CD1c-positive myeloid dendritic cell (primary cell): Measurements from ENCODE around the gene LONP1.
A peak's percentile ranks its signal among the peaks of the same experiment; 100 is the strongest.
"Not testable (repeated sequence)": the region's sequence is repeated elsewhere in the genome, so short reads cannot be mapped to it uniquely, and the experiment has no call there.

Source experiments
- DNase-seq: peaks from one replicate; pipeline ENCODE4 v3.0.0-alpha.2; 2016; ENCODE audit errors: extremely low spot score

Gene LONP1

GRCh38 chr19:5719961-5720790 is at the start of gene LONP1, which contains the start of gene CATSPERD:
TSS of gene LONP1 (minus strand) at chr19:5720146. CDS start at chr19:5720132, 14 bp downstream.
TSS of gene CATSPERD (plus strand) at chr19:5720637. CDS start at chr19:5720738, 101 bp downstream.
- peak; percentile 100 for DNase-seq

GRCh38 chr19:5767949-5768348 is 48.0 kb upstream of the LONP1 start:
- DNase-seq, result no peak

GRCh38 chr19:5765220-5765619 is 45.3 kb upstream of the LONP1 start:
- DNase-seq, result no peak

- DNase-seq, result no peak
These were observed 42.8 kb upstream of the LONP1 start for GRCh38 chr19:5762608-5763217.

- no peak for DNase-seq
These were observed 33.8 kb upstream of the LONP1 start for GRCh38 chr19:5753743-5754142.

GRCh38 chr19:5751709-5752108 is 31.8 kb upstream of the LONP1 start:
- no peak for DNase-seq

GRCh38 chr19:5749505-5749904 is 29.6 kb upstream of the LONP1 start:
- no peak for DNase-seq

- DNase-seq, result not testable (repeated sequence)
These were observed 29.0 kb upstream of the LONP1 start for GRCh38 chr19:5748920-5749319.

- DNase-seq, result not testable (repeated sequence)
These were observed 25.1 kb upstream of the LONP1 start for GRCh38 chr19:5744999-5745398.

GRCh38 chr19:5743630-5744029 is 23.7 kb upstream of the LONP1 start:
- no peak for DNase-seq

GRCh38 chr19:5742051-5742450 is 22.1 kb upstream of the LONP1 start:
- DNase-seq, result no peak

GRCh38 chr19:5738423-5738822 is 18.5 kb upstream of the LONP1 start:
- peak; percentile 6 for DNase-seq

- not testable (repeated sequence) for DNase-seq
These were observed 13.2 kb upstream of the LONP1 start for GRCh38 chr19:5733172-5733571.

- DNase-seq, result no peak
These were observed 7.6 kb upstream of the LONP1 start for GRCh38 chr19:5727453-5728050.

GRCh38 chr19:5719274-5719960 is 529 bp downstream of the LONP1 start:
- DNase-seq, result peak; percentile 23

- DNase-seq, result peak; percentile 75
These were observed 1.2 kb downstream of the LONP1 start for GRCh38 chr19:5718579-5719273.

- DNase-seq, result peak; percentile 49
These were observed 1.8 kb downstream of the LONP1 start for GRCh38 chr19:5718037-5718578.

- peak; percentile 16 for DNase-seq
These were observed 2.6 kb downstream of the LONP1 start for GRCh38 chr19:5717215-5717935.

GRCh38 chr19:5714816-5715215 is 5.1 kb downstream of the LONP1 start:
- DNase-seq, result no peak

- no peak for DNase-seq
These were observed 6.7 kb downstream of the LONP1 start for GRCh38 chr19:5713228-5713627.
